A549 (cell line): ENCODE measurements around the gene NSD2. TPM values are rescaled to one million over a fixed set of nuclear protein-coding genes. Genes with fewer than 3 reads are reported as not detected.
"Not testable (repeated sequence)": the region's sequence is repeated elsewhere in the genome, so short reads cannot be mapped to it uniquely, and the experiment has no call there.

ENCODE experiments used
- ATAC-seq, 2 experiments: fragments of 200-7000 bp in 1 of 2; fragments of >200 bp in 1 of 2; cut with Nextera tagmentation in 1 of 2; cut with Tn5 transposase in 1 of 2; 3 replicates each; pipeline versions ENCODE4 v1.8.0 to v1.9.1; 2018 to 2020; ENCODE audit warnings: mild to moderate bottlenecking in 1 of 2, moderate library complexity in 1 of 2
- CTCF ChIA-PET: fragments of 300-600 bp; sonication (Branson Sonifier 250); formaldehyde crosslinking; extraction: SDS; loops from one replicate; lab custom pipeline; 2021; ENCODE audit warnings: antibody characterized with exemption, inconsistent platforms; lab: Yijun Ruan, JAX
- POLR2A ChIA-PET: fragments of 350-600 bp; formaldehyde crosslinking; extraction: SDS; loops from one replicate; lab custom pipeline; 2021; ENCODE audit warnings: antibody characterized with exemption, inconsistent platforms; lab: Yijun Ruan, JAX
- DNase-seq, 2 experiments: peaks; one replicate each; pipeline versions ENCODE4 v3.0.0 to v3.0.0-alpha.2; 2011 to 2016; ENCODE audit warnings: low read depth in 1 of 2, low spot score in 1 of 2
- FAIRE-seq: peaks from 2 replicates; lab custom pipeline; 2011; peaks lifted over from hg19 to GRCh38; lab: Jason Lieb, UNC
- H3K27ac ChIP-seq, 2 experiments: fragments of >200 bp; sonication (Bioruptor Twin); formaldehyde crosslinking; 3 replicates each; pipeline ENCODE4 v1.5.1; 2016 to 2017
- H3K4me1 ChIP-seq: fragments of >200 bp; sonication (Bioruptor Twin); formaldehyde crosslinking; 3 replicates; pipeline ENCODE4 v1.6.1; 2016
- H3K4me2 ChIP-seq: fragments of >200 bp; sonication (Bioruptor Twin); formaldehyde crosslinking; 3 replicates; pipeline ENCODE4 v1.6.1; 2016
- H3K4me3 ChIP-seq: fragments of >200 bp; sonication (Bioruptor Twin); formaldehyde crosslinking; 3 replicates; pipeline ENCODE4 v1.5.1; 2016
- H3K9me3 ChIP-seq: fragments of >200 bp; sonication (Bioruptor Twin); formaldehyde crosslinking; 3 replicates; pipeline ENCODE4 v1.6.1; 2016
- BHLHE40 ChIP-seq: IDR thresholded peaks from 2 replicates; pipeline ENCODE4 v1.6.1; 2012; ENCODE audit warnings: low read depth, low read length, inconsistent platforms
- CBX2 ChIP-seq: fragments of 200-600 bp; sonication (generic); IDR thresholded peaks from 2 replicates; pipeline ENCODE4 v1.6.1; 2016; ENCODE audit warnings: low read depth, mild to moderate bottlenecking, borderline replicate concordance
- CBX8 ChIP-seq: fragments of 200-600 bp; sonication (generic); IDR thresholded peaks from 2 replicates; pipeline ENCODE4 v1.6.1; 2016
- CHD2 ChIP-seq: fragments of 150-350 bp; IDR thresholded peaks from 2 replicates; pipeline ENCODE4 v1.6.1; 2014; ENCODE audit warnings: low read length; ENCODE audit not compliant: partially characterized antibody
- CHD4 ChIP-seq: fragments of 200-600 bp; sonication (generic); IDR thresholded peaks from 2 replicates; pipeline ENCODE4 v1.6.1; 2016; ENCODE audit warnings: antibody characterized with exemption, mild to moderate bottlenecking, borderline replicate concordance
- ELK1 ChIP-seq: fragments of 150-350 bp; IDR thresholded peaks from 2 replicates; pipeline ENCODE4 v1.6.1; 2014; ENCODE audit warnings: low read depth, mild to moderate bottlenecking, low read length
- FOSB ChIP-seq: fragments of 250-450 bp; sonication (Bioruptor Pico); IDR thresholded peaks from 2 replicates; pipeline ENCODE4 v1.5.0; 2020; ENCODE audit warnings: mild to moderate bottlenecking, moderate library complexity
- HOXB13 ChIP-seq: fragments of 250-450 bp; sonication (Bioruptor Pico); IDR thresholded peaks from 2 replicates; pipeline ENCODE4 v1.5.0; 2020; ENCODE audit warnings: low read depth, mild to moderate bottlenecking, moderate library complexity
- HOXB5 ChIP-seq: fragments of 250-450 bp; sonication (Bioruptor Pico); IDR thresholded peaks from 2 replicates; pipeline ENCODE4 v1.5.0; 2020; ENCODE audit warnings: mild to moderate bottlenecking, moderate library complexity
- JUN ChIP-seq, 2 experiments: fragments of >200 bp; sonication (Bioruptor Twin); formaldehyde crosslinking; IDR thresholded peaks; 2 replicates in 1 of 2; 3 replicates in 1 of 2; pipeline ENCODE4 v1.6.1; 2016 to 2017
- JUNB ChIP-seq: fragments of >200 bp; sonication (Bioruptor Twin); formaldehyde crosslinking; IDR thresholded peaks from 2 replicates; pipeline ENCODE4 v1.6.1; 2016
- KDM5A ChIP-seq: fragments of 200-600 bp; sonication (generic); IDR thresholded peaks from 2 replicates; pipeline ENCODE4 v1.6.1; 2016; ENCODE audit warnings: antibody characterized with exemption, mild to moderate bottlenecking
- MAFK ChIP-seq: fragments of 450-650 bp; IDR thresholded peaks from 2 replicates; pipeline ENCODE4 v1.6.1; 2014; ENCODE audit not compliant: partially characterized antibody
- NFE2L2 ChIP-seq: fragments of 150-350 bp; conservative IDR thresholded peaks from 2 replicates; pipeline ENCODE4 v1.6.1; 2014; ENCODE audit warnings: low read length
- PHF8 ChIP-seq: fragments of 200-600 bp; sonication (generic); IDR thresholded peaks from 2 replicates; pipeline ENCODE4 v1.6.1; 2016; ENCODE audit warnings: low read depth, mild to moderate bottlenecking, antibody characterized with exemption, moderate library complexity, borderline replicate concordance
- POLR2A ChIP-seq: IDR thresholded peaks from 2 replicates; pipeline ENCODE4 v1.6.1; 2012; ENCODE audit warnings: mild to moderate bottlenecking, low read length
- POLR2AphosphoS2 ChIP-seq: conservative IDR thresholded peaks from 2 replicates; pipeline ENCODE4 v1.6.1; 2012; ENCODE audit warnings: low read length, improper control_type of control experiment, inconsistent platforms
- RFX5 ChIP-seq: fragments of 450-650 bp; IDR thresholded peaks from 2 replicates; pipeline ENCODE4 v1.7.1; 2014; ENCODE audit warnings: antibody characterized with exemption, mild to moderate bottlenecking, moderate library complexity
- RNF2 ChIP-seq: fragments of 200-600 bp; sonication (generic); IDR thresholded peaks from 2 replicates; pipeline ENCODE4 v1.6.1; 2016; ENCODE audit warnings: low read depth, mild to moderate bottlenecking, antibody characterized with exemption, moderate library complexity, borderline replicate concordance
- SREBF2 ChIP-seq: fragments of 450-650 bp; IDR thresholded peaks from 2 replicates; pipeline ENCODE4 v1.6.1; 2014; ENCODE audit warnings: mild to moderate bottlenecking, moderate library complexity
- TP53 ChIP-seq: fragments of 250-450 bp; sonication (Bioruptor Pico); IDR thresholded peaks from 2 replicates; pipeline ENCODE4 v1.5.0; 2021; ENCODE audit warnings: mild to moderate bottlenecking, moderate library complexity
- ZSCAN20 ChIP-seq: fragments of 250-450 bp; sonication (Bioruptor Pico); IDR thresholded peaks from 2 replicates; pipeline ENCODE4 v1.8.0; 2022; ENCODE audit warnings: mild to moderate bottlenecking, moderate library complexity
- WGBS: methylation state at CpG from one replicate; pipeline ENCODE4 v1.1.6; 2017; ENCODE audit errors: missing lambda C conversion rate; 5-methylcytosine and 5-hydroxymethylcytosine counted together
- polyA plus RNA-seq, 4 experiments: library from polyadenylated mRNA; depleted of rRNA in 3 of 4; stranded (reverse); fragments of >200 nt; fragmentation: RNase III in 1 of 4; extraction: RNeasy Plus Mini Kit Qiagen cat#74134 plus additional on column Dnase treatment in 1 of 4; gene quantifications; 2 replicates in 3 of 4; 3 replicates in 1 of 4; pipeline ENCODE4 v1.2.3, GENCODE V29; 2011 to 2017
- TF ChIP-seq, protein P1 (sequence below): fragments of >200 bp; sonication (Bioruptor Twin); formaldehyde crosslinking; IDR thresholded peaks from 3 replicates; pipeline ENCODE4 v1.6.1; 2016

The NSD2 gene
- polyA plus RNA-seq, 2 of the 4 experiments (the other 2 are of a cell fraction): 43.8 to 49.3 TPM

DNA sequence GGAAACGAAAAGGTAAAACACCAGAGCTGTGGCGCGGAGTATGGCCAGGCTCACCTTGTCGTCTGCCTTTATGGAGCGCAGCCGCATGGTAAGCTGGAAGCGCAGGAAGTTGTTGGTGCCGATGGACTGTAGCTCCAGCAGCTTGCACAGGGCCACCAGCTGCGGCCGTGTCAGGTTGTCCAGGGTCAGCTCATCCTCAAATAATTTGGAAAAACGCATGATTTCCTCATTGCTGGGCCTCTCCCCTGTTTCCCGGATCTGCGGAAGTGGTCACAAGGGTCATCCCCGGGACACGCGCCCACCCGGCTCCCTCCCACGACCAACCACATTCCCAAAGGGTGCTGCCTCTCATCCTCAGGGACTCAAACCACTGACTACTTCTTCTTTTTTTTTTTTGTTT is 38.5 kb upstream of the NSD2 start:
- TF ChIP-seq NFE2L2 (no peak), FOSB (CRISPR knock-in tag) (no peak), TP53 (CRISPR knock-in tag) (no peak), KDM5A (no peak), CHD2 (no peak)
- TF ChIP-seq, all 56 proteins: peak for 0
- H3K4me1 ChIP-seq: no peaks in the 10 kb centered on the region
- FAIRE-seq (no peak), DNase-seq (no peak), ATAC-seq (no peak)
- ChIA-PET CTCF (interaction anchor here (1.2 to 2.3 kb wide), 6 partner anchors 17 to 85 kb away, joined by 3 to 13 read pairs (median 4); no protein-coding TSS in a partner anchor), POLR2A (no interaction called here)
- H3K4me3 ChIP-seq: no peak overlapping the region
- H3K27ac ChIP-seq: no peak overlapping the region
- no peaks in the 10 kb centered on the region for H3K9me3 ChIP-seq
- H3K4me2 ChIP-seq: no peak overlapping the region
- WGBS: 96% methylated on average over 18 of the region's 18 CpGs

DNA sequence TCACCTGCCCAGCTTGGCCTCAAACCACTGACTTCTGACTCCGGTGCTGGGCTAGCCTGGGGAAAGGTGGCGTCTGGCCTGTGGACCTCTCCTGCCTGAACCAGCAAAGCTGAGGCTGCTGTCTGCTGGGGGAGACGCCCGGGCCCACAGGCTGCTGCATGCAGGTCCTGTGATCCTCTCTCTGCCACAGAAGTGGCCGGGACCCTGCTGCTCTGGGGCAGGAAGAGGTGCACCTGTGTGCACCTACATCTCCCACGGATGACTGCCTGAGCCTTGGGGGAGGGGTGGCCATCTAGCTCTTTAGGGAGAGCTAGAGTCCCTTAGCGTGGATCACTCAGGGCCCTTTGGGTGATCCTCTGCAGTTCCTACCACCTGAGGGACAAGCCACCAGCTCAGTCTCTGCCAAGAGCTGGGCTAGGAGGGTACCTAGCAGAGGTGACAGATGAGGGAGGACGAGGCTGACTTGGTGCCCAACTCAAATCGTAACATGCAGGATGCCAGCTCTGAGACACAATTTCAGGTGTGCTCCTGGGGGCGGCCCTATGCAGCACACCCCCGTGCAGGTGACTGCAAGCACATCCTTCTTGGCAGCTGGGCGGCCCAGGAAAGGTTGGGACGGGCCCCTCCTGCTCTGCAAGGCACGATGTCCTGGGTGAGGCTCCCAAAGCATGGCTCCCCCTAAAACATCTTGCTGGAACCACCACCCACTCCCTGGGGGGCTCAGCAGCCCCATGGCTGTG is 37.7 kb upstream of the NSD2 start:
- no peaks in the 10 kb centered on the region for H3K4me1 ChIP-seq
- H3K9me3 ChIP-seq: no peaks in the 10 kb centered on the region
- no peak overlapping the region for H3K27ac ChIP-seq
- WGBS: 95% methylated on average over 4 of the region's 14 CpGs
- no peak for DNase-seq
- no peak overlapping the region for H3K4me2 ChIP-seq
- H3K4me3 ChIP-seq: no peak overlapping the region
- no peak for ATAC-seq
- no peak for TF ChIP-seq JUNB
- TF ChIP-seq ZSCAN20 (CRISPR knock-in tag): no peak
- TF ChIP-seq RNF2: no peak
- TF ChIP-seq BHLHE40: no peak
- TF ChIP-seq HOXB5 (CRISPR knock-in tag): no peak
- TF ChIP-seq JUN (IDR thresholded peaks at IDR 0.05): no peak
- TF ChIP-seq SREBF2: no peak
- no peak for TF ChIP-seq CBX2
- TF ChIP-seq ELK1: no peak
- TF ChIP-seq POLR2A: no peak
- TF ChIP-seq CHD4: no peak
- TF ChIP-seq CBX8: no peak
- no peak for TF ChIP-seq KDM5A
- no peak for TF ChIP-seq POLR2AphosphoS2
- no peak for TF ChIP-seq HOXB13 (CRISPR knock-in tag)
- ChIA-PET POLR2A (interaction anchor here (0.5 kb wide), 1 partner anchor 9 kb away, joined by 3 read pairs; no protein-coding TSS in a partner anchor), CTCF (interaction anchor here (1.2 to 3.2 kb wide), 7 partner anchors 18 to 86 kb away, joined by 3 to 13 read pairs (median 4); no protein-coding TSS in a partner anchor)
- FAIRE-seq: no peak

DNA sequence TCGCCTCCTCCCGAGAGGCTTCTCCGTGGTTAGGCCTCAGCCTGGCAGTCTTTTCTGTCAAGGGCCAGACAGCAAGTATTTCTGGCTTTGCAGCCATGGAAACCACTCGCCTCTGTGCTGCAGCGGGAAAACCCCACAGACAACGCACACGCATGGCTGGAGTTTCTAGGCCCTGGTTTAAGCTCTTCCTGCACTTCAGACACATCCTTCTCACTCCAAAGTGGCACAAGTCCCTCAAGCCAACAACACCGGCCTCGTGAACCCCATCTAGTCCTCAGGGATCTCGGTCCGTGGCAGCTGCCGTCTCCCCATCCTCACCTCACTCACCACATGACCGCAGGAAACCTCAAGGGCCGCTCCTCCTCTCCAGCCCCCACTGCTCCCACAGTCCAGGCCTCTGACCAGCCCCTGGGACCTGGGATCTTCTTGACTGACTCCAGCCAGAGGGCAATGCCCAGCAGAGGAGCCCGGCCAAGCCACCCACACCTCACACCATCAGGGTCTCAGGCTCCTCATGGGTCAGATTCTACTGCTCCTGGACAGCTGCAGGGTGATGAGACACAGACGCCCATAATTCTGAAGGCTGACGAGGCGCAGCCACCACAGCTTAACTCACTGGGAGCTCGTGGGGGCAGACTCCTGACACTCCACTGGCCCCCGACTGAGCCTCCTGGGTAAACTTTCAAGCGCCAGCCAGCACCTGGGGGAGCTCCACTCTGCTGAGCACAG is 37.0 kb upstream of the NSD2 start:
- ATAC-seq (no peak), FAIRE-seq (no peak), DNase-seq (no peak)
- no peak overlapping the region for H3K4me3 ChIP-seq
- TF ChIP-seq JUN (IDR thresholded peaks at IDR 0.05): no peak
- TF ChIP-seq, protein P1, sequence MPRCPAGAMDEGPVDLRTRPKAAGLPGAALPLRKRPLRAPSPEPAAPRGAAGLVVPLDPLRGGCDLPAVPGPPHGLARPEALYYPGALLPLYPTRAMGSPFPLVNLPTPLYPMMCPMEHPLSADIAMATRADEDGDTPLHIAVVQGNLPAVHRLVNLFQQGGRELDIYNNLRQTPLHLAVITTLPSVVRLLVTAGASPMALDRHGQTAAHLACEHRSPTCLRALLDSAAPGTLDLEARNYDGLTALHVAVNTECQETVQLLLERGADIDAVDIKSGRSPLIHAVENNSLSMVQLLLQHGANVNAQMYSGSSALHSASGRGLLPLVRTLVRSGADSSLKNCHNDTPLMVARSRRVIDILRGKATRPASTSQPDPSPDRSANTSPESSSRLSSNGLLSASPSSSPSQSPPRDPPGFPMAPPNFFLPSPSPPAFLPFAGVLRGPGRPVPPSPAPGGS: no peak
- no peak for TF ChIP-seq PHF8
- no peak for TF ChIP-seq CHD4
- no peak for TF ChIP-seq MAFK
- no peak for TF ChIP-seq POLR2AphosphoS2
- TF ChIP-seq RFX5: no peak
- TF ChIP-seq POLR2A: no peak
- H3K27ac ChIP-seq: no peak overlapping the region
- H3K4me2 ChIP-seq: no peak overlapping the region
- ChIA-PET CTCF (interaction anchor here (0.8 to 3.2 kb wide), 5 partner anchors 7 to 85 kb away, joined by 3 to 13 read pairs (median 3); no protein-coding TSS in a partner anchor), POLR2A (interaction anchor here (0.5 kb wide), 1 partner anchor 8 kb away, joined by 3 read pairs; no protein-coding TSS in a partner anchor)
- H3K9me3 ChIP-seq: no peaks in the 10 kb centered on the region
- no peaks in the 10 kb centered on the region for H3K4me1 ChIP-seq
- WGBS: 95% methylated on average over 15 of the region's 21 CpGs

GRCh38 chr4:1835836-1836235 is 35.4 kb upstream of the NSD2 start:
- ATAC-seq, FAIRE-seq, H3K4me3 ChIP-seq, H3K27ac ChIP-seq, DNase-seq, H3K4me1 ChIP-seq, POLR2A ChIA-PET, H3K4me2 ChIP-seq, H3K9me3 ChIP-seq: not testable (repeated sequence)
- CTCF ChIA-PET: interaction anchor here (1.4 to 3.2 kb wide), 2 partner anchors 26 to 88 kb away, joined by 4 to 11 read pairs; no protein-coding TSS in a partner anchor
- 94% methylated on average over 8 of the region's 8 CpGs for WGBS
